DND-41 (cell line): Measurements from ENCODE around the gene TSPAN18.

ENCODE experiments used
- ATAC-seq: fragments of 200-7000 bp; cut with Tn5 transposase; 3 replicates; pipeline ENCODE4 v1.9.1; 2021; ENCODE audit warnings: low read depth; ENCODE audit not compliant: insufficient read depth
- DNase-seq: peaks from one replicate; pipeline ENCODE4 v3.0.0-alpha.2; 2020
- H2AFZ ChIP-seq: 2 replicates; pipeline ENCODE4 v1.6.0; 2012; ENCODE audit warnings: low read depth, low read length
- H3K27ac ChIP-seq: 2 replicates; pipeline ENCODE4 v1.5.1; 2012; ENCODE audit warnings: low read length, inconsistent platforms
- H3K27me3 ChIP-seq: fragments of 200-600 bp; sonication (generic); 2 replicates; pipeline ENCODE4 v1.6.0; 2012; ENCODE audit warnings: low read length, mild to moderate bottlenecking, inconsistent platforms; ENCODE audit not compliant: insufficient read depth, poor library complexity
- H3K36me3 ChIP-seq: 2 replicates; pipeline ENCODE4 v1.5.1; 2012; ENCODE audit warnings: low read length, inconsistent platforms; ENCODE audit not compliant: insufficient read depth
- H3K4me1 ChIP-seq: 2 replicates; pipeline ENCODE4 v1.5.1; 2012; ENCODE audit warnings: mild to moderate bottlenecking, low read length; ENCODE audit not compliant: insufficient read depth
- H3K4me2 ChIP-seq: 2 replicates; pipeline ENCODE4 v1.6.0; 2012; ENCODE audit warnings: mild to moderate bottlenecking, moderate library complexity, low read length, inconsistent platforms; ENCODE audit not compliant: insufficient read depth
- H3K4me3 ChIP-seq, 2 experiments: fragments of 200-600 bp in 1 of 2; shearing (Covaris generic) in 1 of 2; 2 replicates each; pipeline ENCODE4 v1.5.1; 2012 to 2016; ENCODE audit warnings: inconsistent platforms in 2 of 2, low read length in 2 of 2, mild to moderate bottlenecking in 2 of 2, low read depth in 1 of 2, moderate library complexity in 1 of 2
- H3K79me2 ChIP-seq: 2 replicates; pipeline ENCODE4 v1.6.0; 2012; ENCODE audit warnings: low read length, inconsistent platforms; ENCODE audit not compliant: insufficient read depth
- H3K9ac ChIP-seq: 2 replicates; pipeline ENCODE4 v1.6.0; 2012; ENCODE audit warnings: low read depth, mild to moderate bottlenecking, inconsistent platforms, low read length, moderate library complexity
- H3K9me3 ChIP-seq: 2 replicates; pipeline ENCODE4 v1.5.1; 2012; ENCODE audit warnings: low read length, moderate library complexity, mild to moderate bottlenecking, inconsistent platforms; ENCODE audit not compliant: insufficient read depth, severe bottlenecking
- H4K20me1 ChIP-seq: 2 replicates; pipeline ENCODE4 v1.6.0; 2012; ENCODE audit warnings: low read length; ENCODE audit not compliant: insufficient read depth
- EZH2 ChIP-seq: IDR thresholded peaks from 3 replicates; pipeline ENCODE4 v1.6.1; 2012; ENCODE audit warnings: borderline replicate concordance, low read depth, mild to moderate bottlenecking, moderate library complexity, low read length, inconsistent platforms; ENCODE audit not compliant: severe bottlenecking
- TF ChIP-seq, protein P1 (sequence below): IDR thresholded peaks from 2 replicates; pipeline ENCODE4 v1.5.1; 2012; ENCODE audit warnings: borderline replicate concordance, low read length, moderate library complexity, mild to moderate bottlenecking; ENCODE audit not compliant: poor library complexity, severe bottlenecking; ENCODE audit errors: extremely low read depth

Gene TSPAN18

GRCh38 chr11:44818110-44818509, 91.3 kb downstream of the TSPAN18 start:
- ATAC-seq (no peak), DNase-seq (no peak)
- H2AFZ ChIP-seq, result no peak overlapping the region
- no peak overlapping the region for H3K27ac ChIP-seq
- no peak overlapping the region for H3K4me2 ChIP-seq
- H3K4me3 ChIP-seq, result no peak overlapping the region
- no peaks in the 10 kb centered on the region for H4K20me1 ChIP-seq
- H3K79me2 ChIP-seq, result no peaks in the 10 kb centered on the region
- H3K4me1 ChIP-seq, result no peaks in the 10 kb centered on the region
- H3K9me3 ChIP-seq, result peaks cover 4% of the 10 kb centered on the region
- H3K36me3 ChIP-seq, result no peaks in the 10 kb centered on the region
- no peak for TF ChIP-seq EZH2
- TF ChIP-seq, protein P1, sequence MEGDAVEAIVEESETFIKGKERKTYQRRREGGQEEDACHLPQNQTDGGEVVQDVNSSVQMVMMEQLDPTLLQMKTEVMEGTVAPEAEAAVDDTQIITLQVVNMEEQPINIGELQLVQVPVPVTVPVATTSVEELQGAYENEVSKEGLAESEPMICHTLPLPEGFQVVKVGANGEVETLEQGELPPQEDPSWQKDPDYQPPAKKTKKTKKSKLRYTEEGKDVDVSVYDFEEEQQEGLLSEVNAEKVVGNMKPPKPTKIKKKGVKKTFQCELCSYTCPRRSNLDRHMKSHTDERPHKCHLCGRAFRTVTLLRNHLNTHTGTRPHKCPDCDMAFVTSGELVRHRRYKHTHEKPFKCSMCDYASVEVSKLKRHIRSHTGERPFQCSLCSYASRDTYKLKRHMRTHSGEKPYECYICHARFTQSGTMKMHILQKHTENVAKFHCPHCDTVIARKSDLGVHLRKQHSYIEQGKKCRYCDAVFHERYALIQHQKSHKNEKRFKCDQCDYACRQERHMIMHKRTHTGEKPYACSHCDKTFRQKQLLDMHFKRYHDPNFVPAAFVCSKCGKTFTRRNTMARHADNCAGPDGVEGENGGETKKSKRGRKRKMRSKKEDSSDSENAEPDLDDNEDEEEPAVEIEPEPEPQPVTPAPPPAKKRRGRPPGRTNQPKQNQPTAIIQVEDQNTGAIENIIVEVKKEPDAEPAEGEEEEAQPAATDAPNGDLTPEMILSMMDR, result no peak
- no peak overlapping the region for H3K9ac ChIP-seq
- H3K27me3 ChIP-seq, result peaks cover 3% of the 10 kb centered on the region

- H3K27me3 ChIP-seq, result peaks cover 3% of the 10 kb centered on the region
- no peak for DNase-seq
- H3K36me3 ChIP-seq, result no peaks in the 10 kb centered on the region
- H4K20me1 ChIP-seq, result no peaks in the 10 kb centered on the region
- H3K79me2 ChIP-seq, result no peaks in the 10 kb centered on the region
- H3K27ac ChIP-seq, result no peak overlapping the region
- no peak overlapping the region for H2AFZ ChIP-seq
- TF ChIP-seq, protein P1, result no peak
- no peak for TF ChIP-seq EZH2
- no peak overlapping the region for H3K4me3 ChIP-seq
- H3K9ac ChIP-seq, result no peak overlapping the region
- H3K4me1 ChIP-seq, result no peaks in the 10 kb centered on the region
- H3K9me3 ChIP-seq, result peaks cover 4% of the 10 kb centered on the region
- no peak overlapping the region for H3K4me2 ChIP-seq
- no peak for ATAC-seq
These were observed 92.6 kb downstream of the TSPAN18 start for GRCh38 chr11:44819346-44819745.

DNA sequence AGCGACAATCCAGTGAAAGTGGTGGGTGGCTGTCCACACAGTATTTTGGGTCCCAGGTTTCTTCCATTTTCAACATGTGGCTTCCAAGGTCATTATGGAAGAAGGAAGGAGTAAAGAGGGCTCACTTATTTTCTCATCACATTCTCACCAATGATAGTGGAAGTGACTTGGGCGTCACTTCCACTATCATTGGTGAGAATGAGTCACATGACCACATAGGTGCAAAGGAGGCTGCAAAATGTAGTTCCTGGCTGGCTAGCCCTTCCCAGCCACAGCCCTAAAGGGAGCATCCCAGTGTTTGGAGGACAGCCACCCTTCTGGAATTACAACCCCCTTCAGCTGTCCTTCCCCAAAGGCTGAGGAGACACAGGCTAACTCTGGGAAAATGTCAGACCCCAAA, 95.6 kb downstream of the TSPAN18 start:
- H3K4me2 ChIP-seq, result no peak overlapping the region
- H3K79me2 ChIP-seq, result no peaks in the 10 kb centered on the region
- DNase-seq (no peak), ATAC-seq (no peak)
- peaks cover 3% of the 10 kb centered on the region for H3K27me3 ChIP-seq
- H3K4me3 ChIP-seq, result no peak overlapping the region
- peaks cover 4% of the 10 kb centered on the region for H3K9me3 ChIP-seq
- H3K9ac ChIP-seq, result no peak overlapping the region
- TF ChIP-seq, protein P1, result no peak
- TF ChIP-seq EZH2, result no peak
- peaks cover 2% of the 10 kb centered on the region; the same call in 1 of the 2 replicates for H4K20me1 ChIP-seq
- H3K4me1 ChIP-seq, result no peaks in the 10 kb centered on the region
- no peak overlapping the region for H2AFZ ChIP-seq
- no peak overlapping the region for H3K27ac ChIP-seq
- H3K36me3 ChIP-seq, result no peaks in the 10 kb centered on the region

DNA sequence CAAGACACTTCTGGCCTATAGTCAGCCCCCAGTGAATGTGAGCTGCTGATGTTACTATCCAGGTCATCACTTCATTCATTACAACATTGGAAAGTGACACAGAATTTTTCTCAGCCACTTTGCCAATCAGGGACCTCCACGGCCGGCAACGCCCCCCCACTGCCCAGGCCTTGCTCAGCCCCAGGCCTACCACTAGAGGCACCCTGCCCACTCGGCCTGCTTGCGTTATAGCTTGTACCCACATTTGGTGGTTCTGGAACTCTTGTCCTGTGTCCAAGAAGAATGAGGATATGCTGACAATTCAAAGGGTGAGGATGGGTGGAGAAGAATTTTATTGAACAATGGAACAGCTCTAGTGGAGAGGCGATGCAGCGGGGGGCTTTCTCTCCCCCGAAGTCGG, 96.2 kb downstream of the TSPAN18 start:
- H2AFZ ChIP-seq, result no peak overlapping the region
- ATAC-seq, result no peak
- H3K36me3 ChIP-seq, result no peaks in the 10 kb centered on the region
- H3K79me2 ChIP-seq, result no peaks in the 10 kb centered on the region
- no peak overlapping the region for H3K4me2 ChIP-seq
- H4K20me1 ChIP-seq, result peaks cover 2% of the 10 kb centered on the region; the same call in 1 of the 2 replicates
- no peak overlapping the region for H3K4me3 ChIP-seq
- no peak overlapping the region for H3K9ac ChIP-seq
- TF ChIP-seq, protein P1, result peak; percentile 19
- no peak for TF ChIP-seq EZH2
- peaks cover 4% of the 10 kb centered on the region for H3K9me3 ChIP-seq
- peaks cover 3% of the 10 kb centered on the region for H3K27me3 ChIP-seq
- no peak overlapping the region for H3K27ac ChIP-seq
- no peak for DNase-seq
- no peaks in the 10 kb centered on the region for H3K4me1 ChIP-seq
